Stomach (tissue), 9 donors: ENCODE measurements around the gene SPDYE1. TPM values are rescaled to one million over a fixed set of nuclear protein-coding genes. Genes with fewer than 3 reads are reported as not detected.
A peak's percentile ranks its signal among the peaks of the same experiment; 100 is the strongest.

ENCODE experiments used
- DNase-seq, 2 donors: peaks; one replicate each; pipeline versions ENCODE4 v3.0.0 to v3.0.0-alpha.2; 2013 to 2019
- H3K27ac ChIP-seq, 5 donors: fragments of 200-600 bp in 4 of 5; sonication (generic) in 4 of 5; one replicate each; pipeline ENCODE4 v1.5.1; 2013 to 2019; ENCODE audit warnings: mild to moderate bottlenecking in 1 of 5, moderate library complexity in 1 of 5
- H3K27me3 ChIP-seq, 3 donors: fragments of 200-600 bp; sonication (generic); one replicate each; pipeline ENCODE4 v1.5.1; 2017 to 2019; ENCODE audit warnings: mixed run types in 1 of 3
- H3K36me3 ChIP-seq, 4 donors: fragments of 200-600 bp; sonication (generic); 1 replicate in 3 of 4; 2 replicates in 1 of 4; pipeline ENCODE4 v1.5.1; 2016 to 2019
- H3K4me1 ChIP-seq, 4 donors: fragments of 200-600 bp; sonication (generic); one replicate each; pipeline ENCODE4 v1.5.1; 2016 to 2019
- H3K4me3 ChIP-seq, 4 donors: fragments of 200-600 bp; sonication (generic) in 3 of 4; one replicate each; pipeline ENCODE4 v1.5.1; 2016 to 2019; ENCODE audit warnings: mild to moderate bottlenecking in 1 of 4
- H3K9me3 ChIP-seq, 4 donors: fragments of 200-600 bp; sonication (generic); one replicate each; pipeline ENCODE4 v1.5.1; 2016 to 2019
- CTCF ChIP-seq, 7 experiments: fragments of 450-650 bp in 4 of 7; fragments of 200-600 bp in 3 of 7; sonication (generic) in 3 of 7; IDR thresholded peaks; one replicate each; pipeline ENCODE4 v1.5.1; 2016 to 2019; ENCODE audit warnings: antibody characterized with exemption in 7 of 7, control low read depth in 2 of 7, mild to moderate bottlenecking in 1 of 7
- EP300 ChIP-seq: sonication (generic); formaldehyde crosslinking; IDR thresholded peaks from one replicate; pipeline ENCODE4 v1.6.1; 2017; ENCODE audit warnings: antibody characterized with exemption
- POLR2A ChIP-seq, 4 donors: fragments of 450-650 bp; IDR thresholded peaks; one replicate each; pipeline ENCODE4 v1.6.1; 2016; ENCODE audit warnings: antibody characterized with exemption in 4 of 4, control low read depth in 2 of 4, mild to moderate bottlenecking in 1 of 4, moderate library complexity in 1 of 4
- POLR2AphosphoS5 ChIP-seq, 3 donors: sonication (generic); formaldehyde crosslinking; IDR thresholded peaks; one replicate each; pipeline ENCODE4 v1.6.1; 2016; ENCODE audit warnings: antibody characterized with exemption in 3 of 3
- WGBS, 5 donors: extraction: QIAGEN DNeasy Blood & Tissue Kit in 3 of 5; methylation state at CpG; one replicate each; pipeline versions ENCODE4 v1.1.5 to v1.1.7; 2013 to 2018; 5-methylcytosine and 5-hydroxymethylcytosine counted together
- intact Hi-C: fragments of 100-400 bp; cut with DNase I; formaldehyde crosslinking; loops from one replicate; pipeline ENCODE4 v1.15.1; 2023; ENCODE audit warnings: low total_unique reads
- polyA plus RNA-seq, 3 donors: library from polyadenylated mRNA; stranded (reverse); fragments of 200-250 nt; gene quantifications; one replicate each; pipeline ENCODE4 v1.2.3, GENCODE V29; 2013
- total RNA-seq, 5 donors: library from RNA; depleted of rRNA; stranded (reverse); fragments of >200 nt; gene quantifications; one replicate each; pipeline versions ENCODE4 v1.1.0 to v1.2.3, GENCODE V29; 2014 to 2016
- donor health status: healthy with polysubstance abuse.
- donor health status: Bipolar disorder and iron deficiency.
- donor health status: healthy.

SPDYE1 gene
- total and polyA plus RNA-seq, 8 donors = not detected

- H3K4me1 ChIP-seq = peaks cover 26 to 46% (median 41%) of the 10 kb centered on the region in 4 donors
- intact Hi-C loops = no loop called here
- no peak for DNase-seq
- no peak overlapping the region for H3K4me3 ChIP-seq
- 85 to 97% (median 94%) methylated on average over 2 of the region's 2 CpGs for WGBS, 5 donors
- no peak for TF ChIP-seq EP300
- no peak for TF ChIP-seq POLR2AphosphoS5 (IDR thresholded peaks at IDR 0.05)
- no peak for TF ChIP-seq POLR2A (IDR thresholded peaks at IDR 0.05)
- TF ChIP-seq CTCF (IDR thresholded peaks at IDR 0.05) = no peak
- H3K27me3 ChIP-seq = no peaks in the 10 kb centered on the region
- H3K9me3 ChIP-seq = no peaks in the 10 kb centered on the region
- H3K27ac ChIP-seq = no peak overlapping the region
- H3K36me3 ChIP-seq = peaks cover 0 to 9% (median 7%) of the 10 kb centered on the region in 4 donors
These were observed 44.5 kb downstream of the SPDYE1 start for GRCh38 chr7:44042221-44042620.

- peak in 1 of 2 donors; percentile 28 for DNase-seq
- TF ChIP-seq EP300 = no peak
- no peak for TF ChIP-seq POLR2A (IDR thresholded peaks at IDR 0.05)
- no peak for TF ChIP-seq POLR2AphosphoS5 (IDR thresholded peaks at IDR 0.05)
- no peak for TF ChIP-seq CTCF (IDR thresholded peaks at IDR 0.05)
- 12 to 26% (median 13%) methylated on average over 8 of the region's 8 CpGs for WGBS, 5 donors
- H3K4me1 ChIP-seq = peaks cover 32 to 63% (median 56%) of the 10 kb centered on the region in 4 donors
- H3K36me3 ChIP-seq = peaks cover 0 to 9% (median 7%) of the 10 kb centered on the region in 4 donors
- peak overlapping the region; percentile 68 to 93 (median 89) for H3K4me3 ChIP-seq
- intact Hi-C loops = no loop called here
- H3K27me3 ChIP-seq = no peaks in the 10 kb centered on the region
- no peaks in the 10 kb centered on the region for H3K9me3 ChIP-seq
- peak overlapping the region; percentile 89 to 97 (median 91) for H3K27ac ChIP-seq
These were observed 46.2 kb downstream of the SPDYE1 start for GRCh38 chr7:44043902-44044301.

- peak; percentile 97 for DNase-seq
- peak within 1 kb of the TSS; percentile 68 to 93 (median 89) for H3K4me3 ChIP-seq
- no peaks in the 10 kb centered on the region for H3K9me3 ChIP-seq
- peak; percentile 61 to 97 (median 89) for TF ChIP-seq POLR2AphosphoS5 (IDR thresholded peaks at IDR 0.05)
- no peak for TF ChIP-seq EP300
- peak in 1 of 7 experiments; percentile 19 for TF ChIP-seq CTCF (IDR thresholded peaks at IDR 0.05)
- peak in 1 of 4 donors; percentile 53 for TF ChIP-seq POLR2A (IDR thresholded peaks at IDR 0.05)
- intact Hi-C loops = no loop called here
- no peaks in the 10 kb centered on the region for H3K27me3 ChIP-seq
- peaks cover under 1 to 11% (median 9%) of the 10 kb centered on the region in 4 donors for H3K36me3 ChIP-seq
- H3K4me1 ChIP-seq = peaks cover 33 to 70% (median 63%) of the 10 kb centered on the region in 4 donors
- WGBS, 5 donors = 0 to 1% (median 1%) methylated on average over 26 to 74 of the region's 74 CpGs
- H3K27ac ChIP-seq = peak within 1 kb of the TSS; percentile 89 to 97 (median 91)
These were observed 46.9 kb downstream of the SPDYE1 start, which contains the start of gene DBNL for GRCh38 chr7:44044315-44045225. TSS of gene DBNL (plus strand) at chr7:44044702. CDS start at chr7:44044738, 36 bp downstream.

GRCh38 chr7:44045226-44046014 lies 47.7 kb downstream of the SPDYE1 start:
- no peaks in the 10 kb centered on the region for H3K27me3 ChIP-seq
- 17 to 24% (median 20%) methylated on average over 15 of the region's 15 CpGs for WGBS, 5 donors
- H3K9me3 ChIP-seq = no peaks in the 10 kb centered on the region
- no peak for DNase-seq
- H3K4me3 ChIP-seq = peak overlapping the region; percentile 68 to 93 (median 89)
- peak overlapping the region; percentile 89 to 97 (median 91) for H3K27ac ChIP-seq
- TF ChIP-seq POLR2A (IDR thresholded peaks at IDR 0.05) = no peak
- no peak for TF ChIP-seq CTCF (IDR thresholded peaks at IDR 0.05)
- TF ChIP-seq POLR2AphosphoS5 (IDR thresholded peaks at IDR 0.05) = no peak
- no peak for TF ChIP-seq EP300
- intact Hi-C loops = no loop called here
- H3K4me1 ChIP-seq = peaks cover 38 to 73% (median 66%) of the 10 kb centered on the region in 4 donors
- peaks cover 9 to 20% (median 18%) of the 10 kb centered on the region in 4 donors for H3K36me3 ChIP-seq
